PFSK-1 (cell line): Measurements from ENCODE around the gene ERP27.

Experiments used
- FOXP2 ChIP-seq: optimal IDR thresholded peaks from 2 replicates; pipeline ENCODE3; 2011; ENCODE audit warnings: borderline replicate concordance, control low read depth, inconsistent platforms; ENCODE audit not compliant: insufficient read depth; ENCODE audit errors: extremely low read length, extremely low read depth
- POLR2AphosphoS5 ChIP-seq: IDR thresholded peaks from 2 replicates; pipeline ENCODE4 v1.6.1; 2012; ENCODE audit warnings: low read depth, mild to moderate bottlenecking, control low read depth, low read length, moderate library complexity
- REST ChIP-seq, 2 experiments: IDR thresholded peaks; 2 replicates each; pipeline versions ENCODE4 v1.6.1 to v1.8.0; 2011 to 2012; ENCODE audit warnings: low read depth in 2 of 2, low read length in 2 of 2, control low read depth in 1 of 2, inconsistent platforms in 1 of 2, mild to moderate bottlenecking in 1 of 2, moderate library complexity in 1 of 2; ENCODE audit not compliant: insufficient read depth in 1 of 2
- SIN3A ChIP-seq: IDR thresholded peaks from 2 replicates; pipeline ENCODE4 v1.6.1; 2012; ENCODE audit warnings: mild to moderate bottlenecking, low read length, moderate library complexity, borderline replicate concordance; ENCODE audit not compliant: insufficient read depth
- TAF1 ChIP-seq: IDR thresholded peaks from 2 replicates; pipeline ENCODE4 v1.6.1; 2012; ENCODE audit warnings: low read length, control low read depth, borderline replicate concordance; ENCODE audit not compliant: insufficient read depth

ERP27 gene

DNA sequence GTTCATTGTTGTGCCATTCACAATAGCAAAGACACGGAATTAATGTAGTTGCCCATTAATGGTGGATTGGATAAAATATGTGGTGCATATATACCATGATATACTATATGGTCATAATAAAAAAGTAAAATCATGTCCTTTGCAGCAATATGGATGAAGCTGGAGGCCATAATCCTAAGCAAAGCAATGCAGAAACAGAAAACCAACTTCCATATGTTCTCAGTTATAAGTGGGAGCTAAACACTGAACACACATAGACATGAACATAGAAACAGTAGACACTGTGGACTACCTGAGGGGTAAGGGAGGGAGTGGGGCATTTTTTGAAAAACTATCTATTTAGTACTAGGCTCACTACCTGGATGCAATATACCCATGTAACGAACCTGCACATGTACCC is 3.0 kb upstream of the ERP27 start:
- TF ChIP-seq FOXP2 (no peak), REST (IDR thresholded peaks at IDR 0.05; ENCODE audit: insufficient read depth in 1 of 2, low read depth in 2 of 2, low read length in 2 of 2) (no peak), TAF1 (no peak), POLR2AphosphoS5 (no peak), SIN3A (no peak)

DNA sequence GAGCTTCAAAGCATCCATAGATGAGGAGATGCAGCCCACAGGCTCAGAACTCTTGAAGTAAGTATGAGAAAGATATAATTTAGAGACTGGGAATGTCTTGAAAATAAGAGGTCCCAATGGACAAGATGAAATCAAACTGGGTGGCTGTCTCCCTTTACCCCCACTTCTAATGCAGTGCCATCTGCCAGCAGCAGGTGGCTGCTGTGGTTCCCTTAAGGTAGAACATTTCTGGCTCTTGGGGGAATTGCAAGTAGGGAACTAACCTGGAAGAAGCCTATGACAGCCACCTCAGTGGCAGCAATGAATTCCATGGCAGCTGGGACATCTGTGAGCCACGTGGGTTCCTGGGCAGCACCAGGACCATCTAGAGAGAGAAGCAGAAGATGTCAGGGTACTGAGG is 648 bp downstream of the ERP27 start:
- TF ChIP-seq SIN3A (no peak), POLR2AphosphoS5 (no peak), REST (IDR thresholded peaks at IDR 0.05; ENCODE audit: insufficient read depth in 1 of 2, low read depth in 2 of 2, low read length in 2 of 2) (no peak), FOXP2 (no peak), TAF1 (no peak)

DNA sequence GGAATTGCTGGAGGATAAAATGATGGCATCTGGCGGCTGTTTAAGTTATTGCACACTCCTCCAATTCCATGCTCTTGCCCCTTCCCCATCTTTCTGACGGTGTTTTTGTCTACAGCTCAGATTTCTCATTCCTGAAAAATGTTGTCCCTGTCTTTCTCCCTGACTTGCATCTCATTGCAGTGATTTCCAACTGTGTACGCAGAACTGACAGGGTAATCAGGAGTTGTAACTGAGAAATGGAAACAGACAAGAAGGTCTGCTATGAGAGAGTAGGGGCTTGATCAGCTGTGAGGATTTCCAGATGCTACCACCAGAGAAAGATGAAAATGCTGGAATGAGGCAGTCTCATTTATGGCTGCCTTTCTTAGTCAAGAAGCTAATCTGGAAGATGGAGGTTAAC is 1.3 kb downstream of the ERP27 start:
- TF ChIP-seq REST (IDR thresholded peaks at IDR 0.05; ENCODE audit: insufficient read depth in 1 of 2, low read depth in 2 of 2, low read length in 2 of 2), result no peak
- TF ChIP-seq POLR2AphosphoS5, result no peak
- no peak for TF ChIP-seq FOXP2
- TF ChIP-seq TAF1, result no peak
- no peak for TF ChIP-seq SIN3A

GRCh38 chr12:14936224-14936861 is 2.0 kb downstream of the ERP27 start:
- no peak for TF ChIP-seq TAF1

DNA sequence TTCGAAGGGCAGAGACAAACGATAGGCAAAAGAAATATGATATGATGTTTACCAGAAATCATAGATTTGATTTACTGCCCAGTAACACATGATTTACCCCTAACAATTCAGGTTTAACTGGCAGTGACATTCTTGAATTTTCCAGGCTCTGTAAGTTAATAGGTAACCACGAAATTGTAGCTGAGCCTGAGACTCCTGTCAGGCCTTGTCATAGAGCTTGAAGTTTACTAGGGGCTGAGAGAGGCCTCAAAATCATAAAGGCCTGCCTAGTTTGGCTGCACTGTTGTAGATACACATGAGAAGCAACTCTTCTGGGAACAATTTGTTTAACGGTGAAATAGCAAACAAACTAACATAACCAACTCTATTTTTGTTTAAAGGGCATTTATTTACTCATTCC is 3.3 kb downstream of the ERP27 start:
- TF ChIP-seq FOXP2, result no peak
- TF ChIP-seq SIN3A, result no peak
- no peak for TF ChIP-seq TAF1
- no peak for TF ChIP-seq REST (IDR thresholded peaks at IDR 0.05; ENCODE audit: insufficient read depth in 1 of 2, low read depth in 2 of 2, low read length in 2 of 2)
- TF ChIP-seq POLR2AphosphoS5, result no peak

GRCh38 chr12:14934511-14934910 is 3.8 kb downstream of the ERP27 start:
- TF ChIP-seq SIN3A (no peak), POLR2AphosphoS5 (no peak), REST (IDR thresholded peaks at IDR 0.05; ENCODE audit: insufficient read depth in 1 of 2, low read depth in 2 of 2, low read length in 2 of 2) (no peak), FOXP2 (no peak), TAF1 (no peak)
